Choroid plexus epithelial cell (primary cell): ENCODE data around the gene FAM131B.

ENCODE experiments used
- DNase-seq: peaks from one replicate; pipeline ENCODE4 v3.0.0-alpha.2; 2010; ENCODE audit warnings: low read depth
- H3K4me3 ChIP-seq: 2 replicates; pipeline ENCODE4 v1.5.1; 2011; ENCODE audit warnings: low read depth, mild to moderate bottlenecking, control low read depth, low read length, moderate library complexity
- TF ChIP-seq, protein P1 (sequence below): conservative IDR thresholded peaks from 2 replicates; pipeline ENCODE4 v1.5.1; 2011; ENCODE audit warnings: low read depth, mild to moderate bottlenecking, control low read depth, inconsistent platforms, low read length, moderate library complexity

Gene FAM131B

GRCh38 chr7:143361552-143362130 lies 872 bp downstream of the FAM131B start:
- no peak for DNase-seq
- peak overlapping the region; percentile 56 for H3K4me3 ChIP-seq
- TF ChIP-seq, protein P1, sequence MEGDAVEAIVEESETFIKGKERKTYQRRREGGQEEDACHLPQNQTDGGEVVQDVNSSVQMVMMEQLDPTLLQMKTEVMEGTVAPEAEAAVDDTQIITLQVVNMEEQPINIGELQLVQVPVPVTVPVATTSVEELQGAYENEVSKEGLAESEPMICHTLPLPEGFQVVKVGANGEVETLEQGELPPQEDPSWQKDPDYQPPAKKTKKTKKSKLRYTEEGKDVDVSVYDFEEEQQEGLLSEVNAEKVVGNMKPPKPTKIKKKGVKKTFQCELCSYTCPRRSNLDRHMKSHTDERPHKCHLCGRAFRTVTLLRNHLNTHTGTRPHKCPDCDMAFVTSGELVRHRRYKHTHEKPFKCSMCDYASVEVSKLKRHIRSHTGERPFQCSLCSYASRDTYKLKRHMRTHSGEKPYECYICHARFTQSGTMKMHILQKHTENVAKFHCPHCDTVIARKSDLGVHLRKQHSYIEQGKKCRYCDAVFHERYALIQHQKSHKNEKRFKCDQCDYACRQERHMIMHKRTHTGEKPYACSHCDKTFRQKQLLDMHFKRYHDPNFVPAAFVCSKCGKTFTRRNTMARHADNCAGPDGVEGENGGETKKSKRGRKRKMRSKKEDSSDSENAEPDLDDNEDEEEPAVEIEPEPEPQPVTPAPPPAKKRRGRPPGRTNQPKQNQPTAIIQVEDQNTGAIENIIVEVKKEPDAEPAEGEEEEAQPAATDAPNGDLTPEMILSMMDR, result no peak

GRCh38 chr7:143360788-143361551 lies 1.5 kb downstream of the FAM131B start:
- TF ChIP-seq, protein P1, result no peak
- no peak for DNase-seq
- H3K4me3 ChIP-seq, result no peak overlapping the region

DNA sequence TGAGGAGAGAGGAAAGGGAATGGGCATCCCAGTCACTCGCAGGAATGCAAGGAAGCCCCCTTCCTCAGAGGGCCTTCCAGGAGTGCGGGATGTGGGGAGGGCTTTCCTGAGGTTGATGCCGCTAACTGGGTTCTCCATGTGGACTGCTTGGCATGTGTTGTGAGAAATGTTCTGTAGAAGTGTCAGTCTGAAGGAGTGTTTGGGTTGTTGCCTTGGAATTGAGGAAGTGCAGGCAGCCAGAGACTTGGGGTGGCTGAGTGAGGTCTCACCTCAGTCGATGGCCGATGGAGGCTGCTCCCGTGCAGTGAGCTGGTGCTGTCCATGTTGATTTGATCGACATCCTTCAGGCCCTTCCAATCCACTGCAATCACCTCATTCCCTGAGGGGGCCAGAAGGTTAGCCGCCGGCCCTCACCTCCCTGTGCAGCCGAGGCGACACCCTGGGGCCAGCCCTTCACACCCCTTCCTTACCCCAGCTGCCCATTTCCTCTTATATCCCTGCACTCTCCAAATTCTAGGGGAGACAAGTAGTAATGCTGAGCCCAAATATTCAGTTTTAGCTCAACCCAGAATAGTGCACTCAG lies 2.7 kb downstream of the FAM131B start:
- no peak overlapping the region for H3K4me3 ChIP-seq
- no peak for DNase-seq
- TF ChIP-seq, protein P1, result no peak

DNA sequence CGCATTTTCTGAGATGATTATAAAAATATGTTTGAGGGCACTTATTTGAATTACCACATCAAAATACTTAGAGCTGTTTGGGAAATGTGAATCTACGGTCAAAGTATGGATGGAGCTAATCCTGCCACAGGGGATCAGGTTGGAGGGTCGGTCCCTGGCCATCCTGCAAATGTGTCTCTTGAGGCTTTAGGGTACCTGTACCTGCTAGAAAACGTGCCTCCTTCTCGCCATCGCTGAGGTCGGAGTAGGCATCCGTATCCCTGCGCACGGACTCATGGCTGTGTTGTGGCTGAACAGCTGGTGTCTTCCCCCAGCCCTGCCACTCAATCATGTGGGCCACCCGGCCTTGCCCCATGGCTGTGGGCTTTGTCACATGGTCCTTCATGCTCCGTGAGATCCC lies 3.9 kb downstream of the FAM131B start:
- no peak overlapping the region for H3K4me3 ChIP-seq
- TF ChIP-seq, protein P1, result no peak

GRCh38 chr7:143356414-143357050 lies 6.0 kb downstream of the FAM131B start:
- DNase-seq, result no peak
- no peak overlapping the region for H3K4me3 ChIP-seq
- TF ChIP-seq, protein P1, result no peak

More for the DNA sequence above, 3.9 kb downstream of the FAM131B start:
- no peak for DNase-seq

GRCh38 chr7:143355450-143356385 lies 6.8 kb downstream of the FAM131B start:
- TF ChIP-seq, protein P1, result peak; percentile 31
- no peak overlapping the region for H3K4me3 ChIP-seq
- DNase-seq, result peak; percentile 47
